Activated CD8-positive, alpha-beta memory T cell treated with anti-CD3 and anti-CD28 coated beads, Interleukin-2, amount 50 U/mL, for 1 hour (primary cell): Measurements from ENCODE around the gene C2orf49.
A peak's percentile ranks its signal among the peaks of the same experiment; 100 is the strongest.

Experiments used
- DNase-seq: peaks from one replicate; pipeline ENCODE4 v3.0.0-alpha.2; 2020; ENCODE audit errors: extremely low read depth

The C2orf49 gene

DNA sequence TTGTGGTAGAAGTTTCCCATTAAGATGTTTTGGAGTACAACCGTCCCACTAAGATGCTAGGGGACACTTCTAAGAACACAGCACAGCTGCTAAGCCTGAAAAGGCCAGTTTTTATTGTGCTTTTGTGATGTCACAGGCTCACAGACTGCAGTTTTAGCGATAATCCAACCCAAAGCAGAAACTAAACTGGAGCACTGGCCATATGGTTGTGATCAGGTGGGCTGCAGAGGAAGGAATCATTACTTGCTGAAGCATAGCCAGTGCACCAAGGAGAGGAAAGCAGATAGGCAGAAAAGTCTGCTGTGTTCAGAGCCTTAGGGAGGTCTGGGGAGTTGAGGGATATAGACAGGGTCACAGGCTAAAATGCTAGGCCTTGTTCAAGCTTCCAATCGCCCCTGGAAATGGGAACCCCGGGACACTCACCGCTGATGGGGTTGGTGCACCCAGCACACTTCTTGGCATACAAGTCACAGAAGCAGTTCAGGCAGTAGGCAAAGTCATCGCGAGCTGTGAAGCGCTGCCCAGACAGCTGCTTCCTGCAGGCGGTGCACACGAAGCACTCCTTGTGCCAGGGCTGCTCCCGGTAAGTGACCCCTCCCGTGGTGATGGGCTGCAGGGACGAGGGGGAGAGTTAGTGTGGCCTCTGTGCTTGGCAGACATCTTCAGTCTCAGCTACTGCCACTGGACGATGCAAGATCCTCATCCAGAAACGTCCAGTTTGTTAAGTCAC, 25.7 kb downstream of the C2orf49 start:
- DNase-seq: no peak

DNA sequence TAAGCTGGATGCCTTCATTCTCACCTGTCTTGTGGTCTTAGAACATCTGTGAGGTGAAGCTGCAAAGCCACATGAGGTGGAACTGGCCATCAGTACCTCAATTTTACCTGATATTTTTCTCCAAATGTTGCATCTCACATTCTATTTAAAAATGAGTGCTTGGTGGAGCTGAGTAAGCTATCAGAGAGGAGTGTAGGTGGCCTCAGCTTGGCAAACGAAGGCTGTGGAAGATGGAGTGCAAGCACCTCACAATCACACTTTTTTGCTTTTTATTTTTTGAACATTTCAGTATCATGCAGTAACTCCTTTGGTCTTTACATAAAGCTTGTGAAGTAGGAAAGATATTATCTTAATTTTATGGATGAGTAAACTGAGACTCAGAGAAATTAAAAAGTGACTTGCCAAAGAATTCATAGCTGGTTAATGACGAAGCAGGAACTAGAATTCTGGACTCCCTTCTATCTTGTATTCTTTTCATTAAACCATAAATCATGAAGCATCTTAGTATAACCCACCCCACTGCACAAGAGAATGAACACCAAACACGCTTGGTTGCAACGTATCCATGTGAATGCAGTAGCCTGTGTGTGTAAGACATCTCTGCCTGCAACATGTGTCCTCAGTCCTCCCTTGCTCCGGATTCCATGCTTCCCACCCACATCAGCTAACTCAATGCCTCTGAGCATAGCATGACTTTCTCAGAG, 27.2 kb downstream of the C2orf49 start:
- no peak for DNase-seq

DNA sequence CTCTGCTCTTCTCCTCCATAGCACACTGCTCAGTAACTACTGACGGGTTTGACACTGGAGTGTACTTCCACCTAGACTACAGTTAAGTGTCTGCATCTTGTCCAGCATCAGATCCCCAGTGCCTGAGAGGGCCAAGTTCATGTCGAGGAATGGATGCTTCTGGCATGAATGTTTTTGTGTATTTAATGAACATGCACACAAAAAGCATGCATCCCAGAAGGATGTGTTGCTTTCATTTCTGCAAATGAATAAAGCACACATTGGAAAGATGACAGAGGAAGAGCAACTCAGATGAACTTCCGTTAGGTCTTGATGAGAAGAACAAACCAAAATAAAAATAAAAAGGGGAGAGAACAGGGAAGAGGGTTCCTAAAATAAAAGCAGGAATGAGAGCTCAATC, 27.9 kb downstream of the C2orf49 start:
- no peak for DNase-seq

DNA sequence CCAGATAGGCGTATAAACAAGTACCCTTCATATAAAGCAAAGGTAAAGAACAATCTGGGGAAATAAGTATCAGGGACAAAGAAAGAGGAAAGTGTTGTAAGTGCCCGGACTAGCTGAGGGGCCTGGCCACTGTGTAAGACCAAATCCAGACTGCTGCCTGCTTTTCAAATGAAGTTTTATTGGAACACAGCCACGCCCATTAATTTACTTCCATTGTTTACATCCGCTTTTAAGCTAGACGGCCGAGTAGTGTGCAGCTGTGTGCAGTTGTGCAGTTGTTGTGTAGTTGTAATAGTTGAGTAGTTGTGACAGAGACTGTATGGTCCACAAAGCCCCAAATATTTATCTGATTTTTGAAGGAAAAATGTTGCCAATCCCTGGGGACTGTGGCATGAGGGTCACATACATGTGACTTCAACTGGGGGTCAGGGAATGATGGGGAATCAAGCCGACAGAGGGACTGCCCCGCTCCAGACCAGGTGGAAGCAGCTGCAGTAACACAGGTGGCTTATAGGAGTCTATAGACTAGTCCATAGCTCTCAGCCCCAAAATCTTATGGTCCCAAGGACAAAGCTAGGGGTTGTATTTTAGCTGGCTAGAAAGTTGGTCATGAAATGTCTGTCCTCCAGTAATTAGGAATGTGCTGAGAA, 31.5 kb downstream of the C2orf49 start:
- no peak for DNase-seq

DNA sequence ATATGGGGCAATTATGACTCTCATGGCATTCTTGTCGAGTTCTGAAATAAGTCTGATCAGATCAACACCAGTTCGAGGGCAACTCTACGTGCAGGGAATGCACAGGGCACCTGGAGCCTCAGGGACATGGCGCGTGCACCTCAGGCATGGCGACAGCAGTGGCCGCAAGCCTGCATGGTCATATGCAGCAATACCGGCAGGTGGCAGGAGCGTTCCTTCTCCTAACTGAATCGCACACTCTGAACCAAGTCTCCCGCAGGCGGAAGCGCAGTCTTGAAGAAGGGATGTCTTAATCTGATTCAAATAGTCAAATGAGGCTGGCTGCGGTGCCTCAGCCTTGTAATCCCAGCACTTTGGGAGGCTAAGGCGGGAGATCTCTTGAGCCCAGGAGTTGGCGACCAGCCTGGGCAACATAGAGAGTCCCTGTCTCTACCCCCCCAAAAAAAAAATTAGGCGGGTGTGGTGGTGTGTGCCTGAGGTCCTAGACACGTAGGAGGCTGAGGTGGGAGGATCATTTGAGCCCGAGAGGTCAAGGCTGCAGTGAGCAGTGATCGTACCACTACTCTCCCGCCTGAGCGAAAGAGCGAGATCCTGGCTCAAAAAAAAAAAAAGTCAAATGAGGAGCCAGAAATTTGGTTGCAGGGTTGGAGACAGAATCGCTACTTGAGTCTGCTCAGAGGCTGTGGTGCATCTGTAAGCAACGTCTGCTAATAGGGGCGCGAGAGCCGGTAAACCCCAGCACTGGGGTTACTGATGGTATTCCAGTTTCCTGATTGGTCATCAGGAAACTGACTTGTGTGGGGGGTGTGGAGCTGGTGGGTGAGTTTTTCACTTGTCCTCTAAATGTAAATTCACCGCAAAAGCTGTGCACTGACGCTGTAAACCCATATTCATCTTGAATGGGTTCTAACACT, 32.7 kb downstream of the C2orf49 start:
- DNase-seq: peak; percentile 55

DNA sequence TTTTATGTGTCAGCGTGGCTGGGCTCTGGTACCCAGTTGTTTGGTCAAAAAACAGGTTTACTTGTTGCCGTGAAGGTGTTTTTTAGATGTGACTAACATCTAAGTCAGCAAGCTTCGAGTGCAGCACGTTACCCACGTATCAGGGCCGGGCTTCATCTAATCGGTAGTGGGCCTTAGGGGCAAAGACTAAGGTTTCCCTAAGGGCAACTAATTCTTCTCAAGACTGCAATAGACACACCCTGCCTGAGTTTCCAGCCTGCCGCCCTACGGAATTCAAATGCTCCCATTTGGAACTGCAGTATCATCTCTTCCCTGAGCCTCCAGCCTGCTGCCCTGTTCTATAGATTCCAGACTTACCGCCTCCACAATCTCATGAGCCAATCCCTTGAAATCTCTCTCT, 33.8 kb downstream of the C2orf49 start:
- DNase-seq: no peak

DNA sequence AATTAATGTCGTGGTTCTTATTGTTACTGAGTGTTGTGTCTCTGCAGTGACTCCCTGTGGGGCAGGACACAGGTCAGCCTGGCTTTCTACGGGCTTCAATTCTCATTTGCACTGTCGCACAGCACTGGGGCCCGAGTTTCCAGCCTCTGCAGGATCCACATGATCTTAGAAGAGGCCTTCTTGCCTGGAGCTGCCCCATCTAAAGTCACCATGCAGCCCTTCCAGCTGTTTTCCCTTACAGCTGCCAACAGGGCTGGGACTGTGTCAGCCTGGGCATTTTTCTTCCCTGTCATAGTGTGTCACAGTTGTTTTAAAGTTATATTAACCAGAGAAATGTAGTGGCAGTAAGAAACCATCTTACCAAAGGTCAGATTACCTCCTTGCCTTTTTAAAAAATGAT, 34.5 kb downstream of the C2orf49 start:
- no peak for DNase-seq

DNA sequence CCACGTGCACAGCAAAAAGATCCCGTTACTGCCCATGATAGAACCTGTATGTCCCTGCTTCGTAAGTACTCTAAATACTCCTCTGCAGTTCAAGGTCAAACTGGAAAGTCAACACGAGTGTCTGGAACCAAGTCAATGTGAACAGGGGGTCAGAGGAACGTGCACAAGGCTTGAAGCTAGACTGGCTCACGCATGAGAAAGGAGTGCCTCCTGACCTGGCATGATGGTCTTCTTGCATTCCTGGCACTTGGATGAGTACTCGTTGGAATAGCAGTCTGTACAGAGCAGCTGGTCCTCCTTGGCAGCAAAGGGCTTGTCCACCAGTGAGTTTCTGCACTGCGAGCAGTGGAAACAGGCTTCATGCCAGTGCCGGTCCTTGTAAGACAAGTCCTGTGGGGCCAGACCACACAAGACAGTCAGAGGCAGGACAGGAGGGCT, 36.0 kb downstream of the C2orf49 start:
- no peak for DNase-seq

DNA sequence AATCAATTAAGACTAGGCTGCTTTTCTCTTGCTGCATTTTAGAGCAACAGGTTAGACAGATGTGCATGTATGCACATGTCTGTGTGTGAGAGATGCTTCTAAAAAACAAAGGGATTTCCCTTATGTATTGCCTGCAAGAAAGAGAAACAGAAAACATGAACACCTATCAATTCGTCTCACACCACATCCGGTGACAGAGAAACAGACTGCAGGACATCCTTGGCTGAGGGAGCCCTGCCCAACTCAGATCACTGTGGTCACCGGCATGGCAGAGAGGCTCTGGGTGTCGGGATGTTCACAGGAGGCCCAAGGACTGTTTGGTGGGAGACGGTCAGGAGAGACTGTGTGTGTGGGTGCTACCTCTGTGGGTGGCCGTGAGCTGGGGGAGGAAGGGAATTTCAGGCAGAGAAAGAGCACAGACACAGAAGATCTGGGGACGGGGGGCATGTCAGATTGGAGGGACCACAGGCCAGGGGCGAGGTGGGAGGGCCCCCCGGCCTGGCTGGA, 36.6 kb downstream of the C2orf49 start:
- no peak for DNase-seq

DNA sequence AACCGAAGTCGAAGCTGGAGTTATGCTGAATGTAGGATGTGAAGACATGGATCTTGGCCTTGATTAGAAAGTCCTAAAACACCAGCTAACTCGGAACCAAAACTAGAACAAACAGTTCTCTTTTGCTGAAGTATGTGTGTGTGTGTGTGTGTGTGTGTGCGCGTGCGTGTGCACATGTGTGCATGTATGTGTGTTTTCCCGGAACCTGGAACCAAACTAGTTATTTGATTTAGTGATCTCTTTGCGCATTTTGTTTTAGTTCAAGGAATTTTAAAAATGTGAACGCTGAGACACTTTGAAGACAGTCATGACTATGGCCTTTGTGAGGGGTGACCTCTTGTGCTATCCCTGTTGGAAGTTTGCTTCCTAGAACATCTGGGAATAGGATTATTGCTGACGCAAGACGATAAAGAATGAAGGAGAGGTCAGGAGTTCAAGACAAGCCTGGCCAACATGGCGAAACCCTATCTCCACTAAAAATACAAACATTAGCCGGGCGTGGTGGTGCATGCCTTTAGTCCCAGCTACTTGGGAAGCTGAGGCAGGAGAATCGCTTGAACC, 37.7 kb downstream of the C2orf49 start:
- no peak for DNase-seq

DNA sequence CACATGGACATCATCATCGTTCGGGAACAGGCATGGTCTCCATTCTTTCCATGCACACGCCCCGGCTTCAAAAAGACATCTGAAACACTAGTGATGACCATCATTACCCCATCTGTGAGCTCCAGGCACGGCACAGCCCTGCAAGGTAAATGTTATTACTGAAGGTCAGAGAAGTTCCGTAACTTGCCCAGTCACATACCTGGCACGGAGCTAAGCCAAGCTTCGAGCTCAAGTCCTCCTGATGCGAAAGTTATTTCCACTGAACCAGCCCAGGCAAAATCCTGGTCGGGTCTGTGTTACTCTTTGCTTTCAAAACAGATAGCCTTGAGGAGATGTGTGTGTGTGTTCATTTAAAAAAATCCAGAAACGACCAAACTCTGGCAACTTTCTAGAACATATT, 38.7 kb downstream of the C2orf49 start:
- no peak for DNase-seq

DNA sequence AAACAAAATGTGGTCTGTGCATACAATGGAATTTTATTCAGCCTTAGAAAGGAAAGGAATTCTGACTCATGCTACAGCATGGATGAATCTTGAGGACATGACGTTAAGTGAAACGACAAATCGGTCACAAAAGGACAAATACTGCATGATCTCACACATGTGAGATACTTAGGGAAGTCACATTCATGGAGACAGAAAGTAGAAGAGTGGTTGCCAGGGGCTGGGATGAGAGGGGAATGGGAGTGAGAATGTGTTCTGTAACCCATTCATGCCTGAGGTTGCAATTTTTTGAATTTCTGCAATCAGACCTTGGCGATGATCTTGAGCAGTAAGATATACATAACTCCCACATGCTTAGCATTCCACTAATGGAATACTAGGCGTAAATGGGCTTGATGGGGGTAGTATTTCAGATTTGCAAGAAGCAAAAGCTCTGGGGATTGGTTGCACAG, 39.5 kb downstream of the C2orf49 start:
- DNase-seq: no peak

DNA sequence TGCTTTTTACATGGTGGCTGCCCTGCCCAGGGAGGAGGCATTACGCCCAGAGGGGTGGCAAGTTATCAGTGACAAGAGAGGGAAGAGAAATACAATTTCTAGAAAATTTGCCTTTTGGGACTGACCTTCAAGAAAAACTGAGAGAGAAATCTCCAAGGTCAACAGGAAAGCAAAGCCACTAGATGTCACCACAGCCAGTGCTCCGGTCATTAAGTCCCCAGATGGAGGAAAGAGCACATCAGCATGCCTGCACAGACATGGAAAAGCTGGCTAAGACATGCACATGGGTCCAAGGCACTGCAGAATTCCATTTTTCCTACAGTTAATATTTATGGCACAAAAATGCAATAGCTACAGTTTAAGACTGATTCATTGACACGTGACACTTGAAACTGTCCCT, 40.5 kb downstream of the C2orf49 start:
- DNase-seq: no peak

DNA sequence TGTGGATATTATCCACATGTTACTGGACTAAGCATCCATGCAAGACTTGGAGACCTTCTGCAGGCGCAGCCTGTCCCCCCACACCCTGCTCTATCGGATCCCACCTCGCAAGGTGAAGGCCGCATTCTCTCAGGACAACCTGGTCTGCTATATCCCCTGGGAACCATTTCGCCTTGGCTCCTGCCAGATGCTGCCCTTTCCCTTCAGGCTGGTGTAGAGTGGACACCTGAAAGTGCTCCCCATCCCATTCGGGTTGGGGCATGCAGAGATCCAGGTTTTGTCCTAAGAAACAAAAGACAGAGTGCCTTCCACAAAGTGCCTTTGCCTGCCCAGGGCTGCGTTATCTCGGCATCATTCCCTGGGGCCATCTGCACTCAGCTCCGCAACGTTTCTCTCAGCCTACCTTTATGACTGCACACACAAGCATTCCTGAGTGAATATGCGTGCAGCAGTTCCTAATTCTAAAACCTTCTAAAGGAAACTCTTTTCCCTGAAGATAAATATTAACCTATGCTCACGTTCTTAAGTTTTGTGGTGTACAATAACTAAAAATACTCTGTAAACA, 41.0 kb downstream of the C2orf49 start:
- DNase-seq: no peak

DNA sequence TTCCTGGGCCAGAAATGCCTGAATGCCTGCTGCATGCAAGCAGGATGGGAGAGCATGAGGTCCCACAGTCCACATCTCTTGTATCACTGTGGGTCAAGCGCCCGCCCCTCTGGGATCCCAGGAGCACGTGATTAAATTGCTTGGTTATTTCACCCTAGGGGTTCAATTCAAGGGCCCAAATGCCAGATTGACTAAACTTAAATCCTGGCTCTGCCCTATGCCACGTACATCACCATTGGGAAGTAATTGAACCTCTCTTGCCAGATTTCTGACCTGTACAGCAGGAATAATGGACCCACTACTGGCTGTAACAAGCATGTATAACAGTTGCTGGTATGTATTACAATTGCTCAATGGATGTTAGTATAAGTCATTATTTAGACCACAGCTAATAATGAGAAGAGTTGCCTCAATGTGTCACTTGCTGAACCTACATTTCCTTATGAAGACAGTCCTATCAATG, 41.6 kb downstream of the C2orf49 start:
- DNase-seq: no peak

DNA sequence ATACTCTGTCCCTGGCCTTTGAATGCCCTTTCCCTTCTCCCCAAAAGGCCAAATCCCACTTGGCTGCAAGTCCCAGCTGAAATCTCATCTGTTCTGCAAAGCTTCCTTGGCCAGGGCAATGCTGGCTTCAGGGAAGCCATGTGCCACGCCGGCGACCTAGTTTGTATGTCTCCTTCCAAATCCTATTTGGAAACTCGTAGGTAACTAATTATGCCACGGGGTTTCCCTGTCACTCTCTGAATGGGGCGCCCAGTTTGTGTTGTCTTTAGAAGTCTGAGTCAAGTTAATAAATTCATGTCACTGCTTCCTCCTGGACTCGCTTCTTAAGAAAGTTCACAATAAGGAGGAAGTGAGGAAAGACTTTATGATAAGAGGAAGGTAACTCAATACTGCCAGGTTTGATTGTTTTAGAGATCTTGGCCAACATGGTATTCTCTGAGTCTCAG, 42.4 kb downstream of the C2orf49 start:
- no peak for DNase-seq

DNA sequence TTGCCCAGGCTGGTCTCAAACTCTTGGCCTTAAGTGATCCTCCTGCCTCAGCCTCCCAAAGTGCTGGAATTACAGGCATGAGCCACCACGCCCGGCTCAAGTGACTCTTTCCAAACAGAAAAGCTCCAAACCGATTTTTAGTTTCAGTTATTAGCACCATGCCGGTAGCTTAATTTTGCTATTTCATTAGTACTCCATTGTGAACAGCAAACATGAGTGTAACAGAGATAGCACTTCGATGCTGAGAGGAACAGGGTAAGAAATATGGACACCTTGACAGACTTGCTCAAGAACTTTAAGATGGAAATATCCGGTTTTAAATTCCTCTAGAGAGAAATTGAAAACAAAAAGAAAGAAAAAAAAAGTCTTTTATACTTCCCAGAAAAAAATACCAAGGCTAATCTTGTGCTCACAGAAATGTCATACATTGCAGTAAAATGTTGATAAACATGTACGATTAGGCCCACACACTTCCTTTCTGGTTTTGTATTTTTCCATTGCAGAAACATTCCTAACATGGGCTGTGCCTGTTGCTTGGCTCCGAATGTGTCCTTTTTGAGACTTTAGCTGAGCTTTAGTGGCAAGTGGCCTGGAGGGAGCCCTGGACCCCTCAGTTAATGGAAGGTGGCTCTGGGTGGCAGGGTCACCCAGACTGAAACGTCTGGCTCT, 43.2 kb downstream of the C2orf49 start:
- DNase-seq: no peak

DNA sequence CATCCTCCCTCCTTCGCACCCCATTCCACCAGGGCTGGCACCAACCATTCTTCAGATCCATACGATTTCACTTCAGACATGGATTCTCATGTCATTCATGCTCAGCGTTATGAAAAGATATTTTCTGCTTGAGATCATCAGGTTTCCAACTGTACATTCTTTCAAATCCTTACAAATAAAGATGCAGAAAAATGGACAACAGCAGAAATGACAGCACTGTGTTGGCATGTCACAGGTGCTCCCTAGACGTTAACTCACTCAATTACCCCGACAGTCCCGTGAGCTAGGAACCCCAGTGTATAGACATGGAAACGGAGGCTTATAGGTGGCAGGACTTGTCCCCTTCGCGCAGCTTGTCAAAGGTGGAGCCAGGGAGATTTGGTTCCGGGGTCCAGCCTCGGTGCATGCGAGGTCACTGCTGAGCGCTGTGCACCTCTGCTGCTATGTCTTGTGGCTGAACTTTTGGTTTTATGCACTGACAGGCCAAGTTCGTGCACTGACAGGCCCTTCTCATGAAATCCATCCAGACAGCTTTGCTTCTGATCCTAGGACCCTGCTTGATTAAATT, 43.8 kb downstream of the C2orf49 start:
- no peak for DNase-seq

DNA sequence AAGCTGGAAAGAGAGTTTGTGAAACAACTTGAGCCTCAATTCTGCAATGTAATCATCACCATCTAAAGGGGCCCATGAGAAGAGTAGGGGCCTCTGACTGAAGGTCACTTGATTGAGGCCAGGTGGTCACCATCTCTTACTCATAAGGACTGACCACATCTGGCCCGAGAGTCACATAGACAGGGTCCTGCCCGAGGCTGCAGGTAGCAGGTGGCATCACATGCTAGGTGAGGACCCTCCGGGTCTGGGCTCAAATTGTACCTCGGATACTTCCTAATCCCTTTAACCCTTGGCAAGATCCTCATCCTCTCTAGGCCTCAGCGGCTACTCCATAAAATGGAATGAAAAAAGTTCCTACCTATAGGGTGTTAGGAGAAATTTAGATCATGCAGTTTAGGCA, 44.8 kb downstream of the C2orf49 start:
- DNase-seq: no peak
